Measurements from ENCODE around the gene BBX. TPM values are rescaled to one million over a fixed set of nuclear protein-coding genes. Genes with fewer than 3 reads are reported as not detected.

Gene BBX
- total and polyA plus RNA-seq, 2 of the 4 experiments (the other 2 are of a cell fraction): 13.6 to 107 TPM

- H3K27ac ChIP-seq (ENCODE audit: insufficient read depth, low read length): no peak overlapping the region
- H2BK15ac ChIP-seq (ENCODE audit: low read depth, low read length): no peak overlapping the region
- no peaks in the 10 kb centered on the region for H3K27me3 ChIP-seq (ENCODE audit: control insufficient read depth, insufficient read depth, low read length)
- H4K20me1 ChIP-seq (ENCODE audit: insufficient read depth, low read length): peaks cover 6% of the 10 kb centered on the region; the same call in 1 of the 2 replicates
- H2AK5ac ChIP-seq (ENCODE audit: low read depth, low read length): no peak overlapping the region
- H4K8ac ChIP-seq (ENCODE audit: low read depth in 2 of 2, low read length in 2 of 2): no peak overlapping the region
- no peaks in the 10 kb centered on the region for H3K9me1 ChIP-seq (ENCODE audit: insufficient read depth, low read length)
- no peak overlapping the region for H2AK9ac ChIP-seq (replicated peaks; ENCODE audit: low read depth, low read length, poor library complexity)
- H2BK20ac ChIP-seq (ENCODE audit: low read depth, low read length): no peak overlapping the region
- no peak overlapping the region for H3K56ac ChIP-seq (ENCODE audit: extremely low read depth, insufficient read depth, low read length)
- ChIA-PET CTCF (interaction anchor here (0.6 kb wide), 1 partner anchor 637 kb away, joined by 3 read pairs; no protein-coding TSS in a partner anchor), POLR2A (ENCODE audit: unreplicated experiment) (no interaction called here)
- no peak overlapping the region for H2AFZ ChIP-seq (replicated peaks; ENCODE audit: low read length, poor library complexity)
- no peak overlapping the region for H3K4me3 ChIP-seq (ENCODE audit: insufficient read depth, low read depth, low read length)
- no peak overlapping the region for H3K4me2 ChIP-seq (ENCODE audit: low read depth, low read length)
- DNase-seq (no peak), ATAC-seq (ENCODE audit: low read depth) (no peak)
- no peak overlapping the region for H3K14ac ChIP-seq (replicated peaks; ENCODE audit: low read depth, low read length)
- dilution Hi-C loops (cut with HindIII; ENCODE audit: low sequenced_read_pairs, unreplicated experiment): no loop called here
- H3K9ac ChIP-seq (ENCODE audit: low read depth, low read length): no peak overlapping the region
- peaks cover 8 to 17% of the 10 kb centered on the region in 2 experiments; a peak in 3 of 4 replicates for H3K79me1 ChIP-seq (ENCODE audit: low read depth in 1 of 2, low read length in 2 of 2)
- intact Hi-C loops (cut with micrococcal nuclease): no loop called here
- H2BK120ac ChIP-seq (ENCODE audit: low read depth, low read length): no peak overlapping the region
- no peak overlapping the region for H3K4ac ChIP-seq (ENCODE audit: low read depth, low read length)
- H2BK5ac ChIP-seq (ENCODE audit: low read depth, low read length, poor library complexity, severe bottlenecking): no peak overlapping the region
- no peak overlapping the region for H3K23ac ChIP-seq (ENCODE audit: low read depth, low read length)
- TF ChIP-seq RFX5 (IDR thresholded peaks at IDR 0.05; ENCODE audit: low read depth, low read length) (no peak), MXI1 (IDR thresholded peaks at IDR 0.05; ENCODE audit: borderline replicate concordance, low read depth, low read length) (no peak), MAZ (IDR thresholded peaks at IDR 0.05; ENCODE audit: borderline replicate concordance, low read depth, low read length) (no peak), SMC3 (IDR thresholded peaks at IDR 0.05; ENCODE audit: low read depth, low read length) (no peak), USF2 (IDR thresholded peaks at IDR 0.05; ENCODE audit: low read depth, low read length) (no peak), ELK1 (IDR thresholded peaks at IDR 0.05; ENCODE audit: borderline replicate concordance, low read depth, low read length) (no peak), RAD21 (IDR thresholded peaks at IDR 0.05; ENCODE audit: low read length) (no peak), BHLHE40 (IDR thresholded peaks at IDR 0.05; ENCODE audit: low read depth, low read length) (no peak), RCOR1 (IDR thresholded peaks at IDR 0.05; ENCODE audit: insufficient replicate concordance, low read length) (no peak), CHD1 (IDR thresholded peaks at IDR 0.05; ENCODE audit: low read depth, low read length) (no peak), CEBPB (IDR thresholded peaks at IDR 0.05; ENCODE audit: low read depth, low read length) (no peak), NFE2L2 (IDR thresholded peaks at IDR 0.05; ENCODE audit: low read depth, low read length) (no peak), MAFK (IDR thresholded peaks at IDR 0.05; ENCODE audit: low read depth, low read length) (no peak), POLR2A (IDR thresholded peaks at IDR 0.05; ENCODE audit: low read depth, low read length) (no peak)
- TF ChIP-seq, protein P1, sequence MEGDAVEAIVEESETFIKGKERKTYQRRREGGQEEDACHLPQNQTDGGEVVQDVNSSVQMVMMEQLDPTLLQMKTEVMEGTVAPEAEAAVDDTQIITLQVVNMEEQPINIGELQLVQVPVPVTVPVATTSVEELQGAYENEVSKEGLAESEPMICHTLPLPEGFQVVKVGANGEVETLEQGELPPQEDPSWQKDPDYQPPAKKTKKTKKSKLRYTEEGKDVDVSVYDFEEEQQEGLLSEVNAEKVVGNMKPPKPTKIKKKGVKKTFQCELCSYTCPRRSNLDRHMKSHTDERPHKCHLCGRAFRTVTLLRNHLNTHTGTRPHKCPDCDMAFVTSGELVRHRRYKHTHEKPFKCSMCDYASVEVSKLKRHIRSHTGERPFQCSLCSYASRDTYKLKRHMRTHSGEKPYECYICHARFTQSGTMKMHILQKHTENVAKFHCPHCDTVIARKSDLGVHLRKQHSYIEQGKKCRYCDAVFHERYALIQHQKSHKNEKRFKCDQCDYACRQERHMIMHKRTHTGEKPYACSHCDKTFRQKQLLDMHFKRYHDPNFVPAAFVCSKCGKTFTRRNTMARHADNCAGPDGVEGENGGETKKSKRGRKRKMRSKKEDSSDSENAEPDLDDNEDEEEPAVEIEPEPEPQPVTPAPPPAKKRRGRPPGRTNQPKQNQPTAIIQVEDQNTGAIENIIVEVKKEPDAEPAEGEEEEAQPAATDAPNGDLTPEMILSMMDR (conservative IDR thresholded peaks at IDR 0.05; ENCODE audit: low read depth, low read length): no peak
- whole genome bisulfite sequencing, 2 experiments (ENCODE audit: extremely low coverage in 2 of 2, insufficient read length in 1 of 2): 100% methylated on average over 1 of the region's 2 CpGs; no CpG with 5 or more reads in 1 of the 2 experiments
- in situ Hi-C loops (cut with MboI; ENCODE audit: low sequenced_read_pairs): no loop called here
- BruUV-seq (replicated peaks): no TSS peak
- no peak overlapping the region for H3K18ac ChIP-seq (ENCODE audit: low read depth, low read length)
- H3K9me3 ChIP-seq (ENCODE audit: control insufficient read depth, insufficient read depth, low read length): peaks cover 3% of the 10 kb centered on the region; the same call in 1 of the 2 replicates
- H3K36me3 ChIP-seq (ENCODE audit: control insufficient read depth, insufficient read depth, low read length): no peaks in the 10 kb centered on the region
- H4K5ac ChIP-seq (ENCODE audit: low read depth, low read length): no peak overlapping the region
- H4K91ac ChIP-seq (ENCODE audit: insufficient read depth, low read depth, low read length): no peak overlapping the region
- no peaks in the 10 kb centered on the region for H3K4me1 ChIP-seq (ENCODE audit: control insufficient read depth, insufficient read depth, low read length)
Measured at GRCh38 chr3:107612664-107613084, 89.9 kb downstream of the BBX start.

Measured in IMR-90 (cell line).